Measurements from ENCODE around the gene TBCD.

Gene TBCD

GRCh38 chr17:82863941-82864712 is 112.3 kb downstream of the TBCD start:
- TF ChIP-seq CTCF (conservative IDR thresholded peaks at IDR 0.05), result no peak
- no peak for TF ChIP-seq ZFX (IDR thresholded peaks at IDR 0.05)
- no peak overlapping the region for H3K27ac ChIP-seq

- no peak overlapping the region for H3K27ac ChIP-seq
- no peak for TF ChIP-seq ZFX (IDR thresholded peaks at IDR 0.05)
Measured at GRCh38 chr17:82864713-82865248, 112.9 kb downstream of the TBCD start.

GRCh38 chr17:82865274-82865673 is 113.4 kb downstream of the TBCD start:
- no peak overlapping the region for H3K27ac ChIP-seq

GRCh38 chr17:82865774-82866395 is 114.0 kb downstream of the TBCD start:
- no peak overlapping the region for H3K27ac ChIP-seq
- TF ChIP-seq CTCF (conservative IDR thresholded peaks at IDR 0.05) (no peak), ZFX (IDR thresholded peaks at IDR 0.05) (no peak)

More at GRCh38 chr17:82865274-82865673, 113.4 kb downstream of the TBCD start:
- TF ChIP-seq CTCF (conservative IDR thresholded peaks at IDR 0.05) (no peak), ZFX (IDR thresholded peaks at IDR 0.05) (no peak)

- H3K27ac ChIP-seq, result no peak overlapping the region
Measured at GRCh38 chr17:82866590-82867191, 114.8 kb downstream of the TBCD start.

GRCh38 chr17:82867763-82868325 is 116.0 kb downstream of the TBCD start:
- no peak overlapping the region for H3K27ac ChIP-seq

More at GRCh38 chr17:82866590-82867191, 114.8 kb downstream of the TBCD start:
- no peak for TF ChIP-seq CTCF (conservative IDR thresholded peaks at IDR 0.05)
- TF ChIP-seq ZFX (IDR thresholded peaks at IDR 0.05), result no peak

More at GRCh38 chr17:82867763-82868325, 116.0 kb downstream of the TBCD start:
- no peak for TF ChIP-seq CTCF (conservative IDR thresholded peaks at IDR 0.05)
- TF ChIP-seq ZFX (IDR thresholded peaks at IDR 0.05), result no peak

Data from C4-2B (cell line).